Measurements from ENCODE around the gene LPCAT2.

Gene LPCAT2

GRCh38 chr16:55555436-55555835, 46.6 kb downstream of the LPCAT2 start:
- no peak for DNase-seq (ENCODE audit: low spot score)

DNA sequence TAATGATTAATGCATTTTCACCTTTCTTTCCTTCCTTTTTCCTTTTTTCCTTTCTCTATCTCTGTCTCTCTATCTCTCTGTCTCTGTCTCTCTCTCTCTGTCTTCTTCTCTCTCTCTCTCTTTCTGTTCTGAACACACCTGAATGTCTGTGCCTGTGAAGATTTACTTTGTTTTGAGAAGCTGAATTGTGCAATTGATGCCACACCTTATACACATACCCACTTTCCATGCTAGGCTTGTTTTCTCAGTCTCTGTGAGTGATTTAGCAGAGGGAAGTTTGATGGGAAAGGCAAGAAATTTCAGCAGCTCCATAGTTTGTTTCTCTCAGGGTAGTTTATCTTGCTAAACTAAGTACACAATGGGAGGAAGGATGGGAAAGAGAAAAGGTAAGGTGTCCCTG, 48.3 kb downstream of the LPCAT2 start:
- DNase-seq (ENCODE audit: low spot score) = no peak

DNA sequence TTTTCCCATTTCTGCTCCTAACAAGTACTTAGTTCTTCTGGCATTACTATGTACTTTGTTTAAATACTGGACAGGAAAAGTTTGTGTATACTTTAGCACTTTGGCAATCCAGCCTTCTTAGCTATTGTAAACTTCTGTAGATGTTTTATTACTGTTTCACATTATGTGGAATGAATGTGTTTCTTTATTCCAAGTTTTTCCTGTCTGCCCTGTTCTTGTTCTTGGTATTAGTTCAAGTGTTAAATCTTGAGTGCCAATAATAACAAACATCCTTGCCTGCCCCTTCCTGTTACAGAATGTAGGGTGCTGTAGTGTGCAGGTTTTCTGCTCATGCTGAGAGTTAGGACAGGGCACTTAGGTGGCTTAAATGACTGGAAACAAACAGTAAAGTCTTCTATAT, 50.4 kb downstream of the LPCAT2 start:
- no peak for DNase-seq (ENCODE audit: low spot score)

- DNase-seq (ENCODE audit: low spot score) = no peak
These were observed 51.2 kb downstream of the LPCAT2 start for GRCh38 chr16:55559933-55560516.

DNA sequence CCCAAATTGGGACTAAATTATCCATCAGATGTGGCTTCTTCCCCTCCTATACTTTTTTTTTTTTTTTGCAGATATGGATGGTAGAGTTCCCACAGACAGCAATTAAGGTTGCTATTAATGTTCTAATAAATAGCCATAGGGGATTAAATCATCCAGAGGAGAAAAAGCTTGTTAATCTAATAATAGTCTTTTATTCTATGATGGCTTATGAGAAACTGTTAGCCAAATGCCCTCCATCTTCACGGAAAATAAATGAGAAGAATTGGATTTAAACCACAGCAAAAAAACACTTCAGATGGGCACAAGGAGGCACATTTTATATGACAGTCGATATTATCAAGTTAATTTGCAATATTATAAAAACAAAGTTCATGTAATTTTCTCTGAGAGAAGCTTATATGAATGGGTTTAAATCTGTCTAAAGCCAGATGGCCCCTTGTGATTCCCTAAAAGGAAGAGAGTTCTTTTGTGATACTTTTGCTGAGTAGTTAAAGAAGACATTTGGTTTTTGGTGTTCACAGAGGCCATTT, 52.5 kb downstream of the LPCAT2 start:
- no peak for DNase-seq (ENCODE audit: low spot score)

- no peak for DNase-seq (ENCODE audit: low spot score)
These were observed 54.1 kb downstream of the LPCAT2 start for GRCh38 chr16:55562936-55563335.

GRCh38 chr16:55563797-55564196, 54.9 kb downstream of the LPCAT2 start:
- no peak for DNase-seq (ENCODE audit: low spot score)

DNA sequence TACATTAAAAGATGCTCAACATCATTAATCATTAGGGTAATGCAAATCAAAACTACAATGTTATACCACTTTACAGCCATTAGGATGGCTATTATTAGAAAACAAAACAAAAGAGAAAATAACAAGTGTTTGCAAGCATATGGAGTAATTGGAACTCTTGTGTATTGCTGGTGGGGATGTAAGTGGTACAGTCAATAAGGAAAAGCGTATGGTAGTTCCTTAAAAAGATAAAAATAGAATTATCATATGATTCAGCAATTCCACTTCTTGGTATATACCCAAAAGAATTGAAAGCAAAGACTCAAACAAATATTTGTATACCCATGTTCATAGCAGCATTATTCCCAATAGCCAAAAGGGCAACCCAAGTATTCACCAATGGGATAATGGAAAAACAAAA, 56.2 kb downstream of the LPCAT2 start:
- no peak for DNase-seq (ENCODE audit: low spot score)

GRCh38 chr16:55566432-55567175, 57.7 kb downstream of the LPCAT2 start, which contains the start of gene CAPNS2:
TSS of gene CAPNS2 (plus strand) at chr16:55566684. CDS start at chr16:55566757, 73 bp downstream.
- no peak for DNase-seq (ENCODE audit: low spot score)

- no peak for DNase-seq (ENCODE audit: low spot score)
These were observed 58.5 kb downstream of the LPCAT2 start for GRCh38 chr16:55567382-55567781.

DNA sequence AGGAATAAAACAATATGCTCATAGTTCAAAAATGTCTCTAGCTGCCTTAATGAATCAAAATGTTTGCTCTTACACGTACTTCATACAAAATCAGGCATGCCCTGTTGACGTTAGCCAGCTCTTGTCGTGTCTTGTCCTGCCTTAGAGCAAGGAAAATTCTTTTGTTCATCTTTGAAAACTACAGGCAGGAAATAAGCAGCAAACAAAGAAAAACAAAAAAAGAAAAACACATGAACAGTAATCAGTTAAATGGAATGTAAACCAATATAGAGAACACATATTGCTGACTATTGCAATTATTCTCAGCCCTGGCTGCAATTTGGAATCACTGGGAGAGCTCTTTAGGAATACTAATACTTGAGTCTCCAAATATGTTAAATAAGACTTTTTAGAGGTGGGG, 59.3 kb downstream of the LPCAT2 start:
- no peak for DNase-seq (ENCODE audit: low spot score)

- DNase-seq (ENCODE audit: low spot score) = no peak
These were observed 60.2 kb downstream of the LPCAT2 start for GRCh38 chr16:55569025-55569424.

DNA sequence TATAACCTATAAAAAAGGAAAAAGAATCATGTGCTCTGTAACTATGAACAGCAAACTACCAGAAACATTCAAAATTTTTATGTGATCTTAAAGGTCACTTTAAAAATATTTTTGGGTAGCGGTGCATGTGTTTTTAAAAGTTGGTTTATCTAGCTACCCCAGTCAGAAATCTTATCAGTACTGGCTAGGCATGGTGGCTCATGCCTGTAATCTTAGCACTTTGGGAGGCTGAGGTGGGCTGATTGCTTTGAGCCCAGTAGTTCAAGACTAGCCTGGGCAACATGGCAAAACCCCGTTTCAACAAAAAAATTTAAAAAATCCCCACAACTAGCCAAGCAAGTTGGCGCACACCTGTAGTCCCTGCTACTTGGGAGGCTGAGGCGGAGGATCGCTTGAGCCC, 61.3 kb downstream of the LPCAT2 start:
- DNase-seq (ENCODE audit: low spot score) = no peak

- no peak for DNase-seq (ENCODE audit: low spot score)
These were observed 62.5 kb downstream of the LPCAT2 start for GRCh38 chr16:55571191-55571897.

DNA sequence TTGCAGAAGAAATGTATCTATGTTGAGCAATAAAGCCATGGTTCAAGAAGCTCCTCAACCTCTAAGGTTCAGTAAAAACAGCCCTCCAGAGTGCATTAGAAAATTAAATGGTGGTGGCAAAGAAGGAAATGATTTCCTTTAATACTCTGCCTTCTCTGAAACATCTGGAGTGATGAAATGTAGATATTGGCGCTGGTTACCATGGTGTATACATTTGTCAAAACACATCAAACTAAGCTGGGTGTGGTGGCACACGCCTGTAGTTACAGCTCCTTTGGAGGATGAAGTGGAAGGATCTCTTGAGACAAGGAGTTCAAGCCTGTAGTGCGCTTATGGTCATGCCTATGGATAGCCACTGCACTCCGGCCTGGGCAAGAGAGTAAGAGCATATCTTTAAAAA, 63.6 kb downstream of the LPCAT2 start:
- no peak for DNase-seq (ENCODE audit: low spot score)

DNA sequence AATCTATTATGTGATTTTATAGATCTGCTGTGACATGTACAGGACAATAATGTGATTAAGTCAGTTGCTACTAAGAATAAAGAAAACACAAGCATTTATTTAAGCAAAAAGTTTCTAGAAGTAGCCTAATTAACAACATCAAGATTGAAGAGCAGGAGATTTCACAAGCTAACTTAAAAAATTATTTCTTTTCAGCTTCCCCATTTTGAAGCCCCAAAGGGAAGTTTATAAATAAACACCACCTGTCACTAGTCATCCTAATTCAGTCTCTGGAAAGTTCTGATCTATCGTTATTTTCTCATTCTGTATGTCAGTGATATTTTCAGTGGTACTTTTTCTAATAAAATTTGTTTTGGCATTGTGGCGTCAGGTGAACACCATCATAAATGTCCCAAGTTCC, 65.9 kb downstream of the LPCAT2 start:
- no peak for DNase-seq (ENCODE audit: low spot score)

- no peak for DNase-seq (ENCODE audit: low spot score)
These were observed 66.6 kb downstream of the LPCAT2 start for GRCh38 chr16:55575496-55575895.

DNA sequence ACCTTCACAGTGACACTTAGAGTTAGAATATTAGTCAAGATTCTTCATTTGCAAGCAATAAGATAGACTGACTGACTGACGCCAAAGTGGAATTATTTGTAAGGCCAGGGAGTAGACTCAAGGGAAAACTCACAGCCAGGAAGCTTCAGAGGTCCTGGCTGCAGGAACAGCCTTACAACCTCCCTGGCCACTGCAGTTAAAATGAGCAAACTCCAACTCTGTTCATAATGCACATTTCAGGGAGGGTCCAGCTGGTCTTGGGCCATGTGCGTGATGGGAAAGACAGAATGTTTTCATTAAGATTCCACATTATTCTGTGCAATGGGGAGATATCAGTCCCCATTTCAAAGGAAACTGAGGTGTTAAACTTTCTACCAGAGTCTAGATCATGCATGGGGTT, 67.5 kb downstream of the LPCAT2 start:
- DNase-seq (ENCODE audit: low spot score) = no peak

DNA sequence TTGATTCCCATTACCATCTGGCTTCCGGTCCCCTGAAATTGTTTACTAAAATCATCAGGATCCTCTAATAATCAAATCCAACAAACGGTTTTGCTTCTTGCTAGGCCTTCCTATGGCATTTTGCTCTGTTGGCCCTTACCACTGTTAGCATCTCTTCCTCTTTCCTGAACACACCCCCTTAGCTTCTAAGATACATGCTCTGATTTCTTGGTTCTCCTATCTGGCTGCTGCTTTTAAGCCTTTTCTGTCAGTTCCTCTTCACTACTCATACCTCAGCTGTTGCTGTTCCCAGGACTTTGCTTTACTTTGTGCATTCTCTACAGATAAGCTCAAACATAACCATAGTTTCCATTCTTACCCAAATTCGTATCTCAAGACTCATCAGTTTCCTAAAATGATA, 69.0 kb downstream of the LPCAT2 start:
- no peak for DNase-seq (ENCODE audit: low spot score)

DNA sequence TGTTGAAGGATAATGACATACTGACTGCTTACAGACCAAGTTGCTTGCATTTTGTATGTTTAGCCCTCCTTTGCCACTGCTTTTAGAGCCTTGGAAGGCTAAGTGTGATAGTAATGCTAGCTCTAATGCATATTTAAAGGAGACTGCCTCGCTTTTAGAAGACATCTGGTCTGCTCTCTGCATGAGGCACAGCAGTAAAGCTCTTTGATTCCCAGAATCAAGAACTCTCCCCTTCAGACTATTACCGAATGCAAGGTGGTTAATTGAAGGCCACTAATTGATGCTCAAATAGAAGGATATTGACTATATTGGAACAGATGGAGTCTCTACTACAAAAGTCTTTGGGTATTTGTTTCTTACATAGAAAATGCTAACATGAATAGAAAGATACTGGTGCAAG, 76.8 kb downstream of the LPCAT2 start:
- no peak for DNase-seq (ENCODE audit: low spot score)

DNA sequence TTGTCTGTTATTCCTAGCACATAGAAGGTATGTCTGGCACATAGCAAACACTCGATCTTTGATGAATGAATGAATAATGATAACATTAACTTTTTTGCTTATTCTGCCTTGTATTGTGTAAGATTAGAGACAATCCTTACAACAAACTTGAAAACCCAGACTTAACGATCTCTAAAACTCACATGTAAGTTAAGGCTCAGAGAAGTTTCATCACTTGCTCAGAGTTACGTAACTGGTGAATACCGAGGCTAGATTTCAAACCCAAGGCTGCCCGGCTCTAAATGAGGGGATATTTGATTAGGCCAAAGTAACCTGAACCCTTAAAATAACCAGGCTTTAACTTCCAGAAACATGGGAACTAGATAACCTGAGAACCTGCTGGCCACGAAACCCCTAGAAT, 79.9 kb downstream of the LPCAT2 start:
- no peak for DNase-seq (ENCODE audit: low spot score)

GRCh38 chr16:55592306-55592705, 83.4 kb downstream of the LPCAT2 start:
- no peak for DNase-seq (ENCODE audit: low spot score)

GRCh38 chr16:55597928-55598327, 89.1 kb downstream of the LPCAT2 start:
- DNase-seq (ENCODE audit: low spot score) = no peak

All from HuH-7.5 (cell line).